Stimulated activated CD4-positive, alpha-beta T cell treated with anti-CD3 and anti-CD28 coated beads, TNF-alpha, amount 100 ng/mL, for 48 hours (primary cell): ENCODE data around the gene TMEM132E.

Experiments
- DNase-seq, 3 donors: peaks; one replicate each; pipeline ENCODE4 v3.0.0-alpha.2; 2020; ENCODE audit warnings: low read depth in 3 of 3

Gene TMEM132E

DNA sequence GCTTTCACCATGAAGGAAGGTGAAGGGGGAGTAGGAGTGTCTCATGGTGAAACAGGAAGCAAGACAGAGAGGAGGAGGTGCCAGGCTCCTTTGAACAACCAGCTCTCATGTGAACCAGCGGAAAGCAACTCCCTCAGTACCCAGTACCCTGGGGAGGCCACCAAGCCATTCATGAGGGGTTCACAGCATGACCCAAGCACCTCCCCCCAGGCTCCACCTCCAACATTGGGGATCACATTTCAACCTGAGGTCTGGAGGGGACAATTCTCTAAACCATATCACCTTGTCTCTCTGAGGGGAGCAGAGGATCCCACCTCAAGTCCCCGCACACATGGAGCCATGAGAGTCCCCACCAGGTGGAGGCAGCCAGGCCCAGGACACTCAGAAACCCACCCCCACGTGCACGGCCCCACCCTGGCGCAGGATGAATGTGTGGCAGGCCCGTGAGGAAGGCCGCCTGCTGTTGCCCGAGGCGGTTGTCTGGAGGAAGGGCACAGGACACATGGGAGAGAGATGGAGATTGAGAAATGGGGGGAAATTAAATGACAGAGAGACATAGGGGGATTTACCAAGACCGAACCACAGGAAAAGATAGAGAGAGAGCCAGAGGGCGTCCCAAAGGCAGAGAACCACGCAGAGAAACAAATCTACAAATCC, 85.9 kb downstream of the TMEM132E start:
- no peak for DNase-seq

DNA sequence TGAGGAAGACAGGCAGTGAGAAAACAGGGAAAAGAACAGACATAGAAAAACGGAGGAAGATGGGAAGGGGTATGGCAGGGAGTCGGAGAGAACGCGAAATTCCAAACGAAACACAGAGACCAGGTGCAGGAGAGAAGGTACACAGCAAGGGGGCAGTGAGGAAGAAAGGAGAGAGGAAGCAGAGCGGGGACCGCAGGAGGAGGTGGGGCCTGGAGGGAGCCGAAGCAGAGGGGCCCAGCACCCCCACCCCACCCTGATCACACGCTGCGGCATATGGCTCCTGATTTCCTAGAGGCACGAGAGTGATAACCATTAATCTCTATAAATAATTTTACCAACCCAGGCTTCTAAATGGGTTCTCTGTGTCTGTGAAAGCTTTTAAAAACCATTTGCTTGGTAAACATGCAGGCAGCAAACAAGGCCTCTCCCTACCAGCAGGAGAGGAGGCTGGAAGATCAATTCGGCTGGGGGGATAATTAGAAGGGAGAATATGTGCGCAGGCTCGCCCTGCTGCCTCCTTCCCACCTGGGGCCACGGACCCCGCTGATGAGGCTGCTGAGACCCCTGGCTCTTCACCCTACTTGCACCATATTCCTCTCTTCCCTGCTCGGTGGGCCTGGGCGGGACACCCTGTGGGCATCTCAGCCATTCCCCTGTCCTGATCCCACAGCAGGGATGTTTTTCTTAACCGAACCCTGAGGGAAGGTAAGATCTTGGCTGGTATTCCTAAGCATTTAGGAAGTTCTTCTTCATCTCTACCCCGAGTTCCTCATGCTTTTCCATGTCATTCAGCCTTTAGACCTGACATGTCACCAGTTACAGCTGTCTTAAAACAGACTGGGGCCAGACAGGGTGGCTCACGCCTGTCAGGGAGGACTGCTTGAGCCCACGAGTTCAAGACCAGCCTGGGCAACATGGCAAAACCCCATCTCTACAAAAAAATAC, 86.7 kb downstream of the TMEM132E start:
- DNase-seq, result no peak

DNA sequence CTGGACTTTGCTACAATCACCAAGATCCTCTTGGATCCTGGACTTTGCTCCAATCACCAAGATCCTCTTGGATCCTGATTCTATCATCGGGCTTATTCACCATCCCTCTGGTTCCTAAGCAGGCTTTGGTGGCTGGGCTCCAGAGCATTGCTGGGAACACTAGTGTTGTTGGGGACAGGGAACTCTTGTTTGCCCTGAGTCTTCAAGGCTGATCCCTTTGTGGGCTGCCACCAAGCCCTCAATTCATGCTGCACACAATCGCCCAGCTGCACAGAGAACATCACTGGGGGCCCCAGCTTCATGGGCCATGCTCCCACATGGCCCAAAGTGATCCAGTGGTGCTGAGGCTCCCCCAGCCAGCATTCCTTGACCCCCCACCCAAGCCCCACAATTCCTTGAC, 88.3 kb downstream of the TMEM132E start:
- no peak for DNase-seq

DNA sequence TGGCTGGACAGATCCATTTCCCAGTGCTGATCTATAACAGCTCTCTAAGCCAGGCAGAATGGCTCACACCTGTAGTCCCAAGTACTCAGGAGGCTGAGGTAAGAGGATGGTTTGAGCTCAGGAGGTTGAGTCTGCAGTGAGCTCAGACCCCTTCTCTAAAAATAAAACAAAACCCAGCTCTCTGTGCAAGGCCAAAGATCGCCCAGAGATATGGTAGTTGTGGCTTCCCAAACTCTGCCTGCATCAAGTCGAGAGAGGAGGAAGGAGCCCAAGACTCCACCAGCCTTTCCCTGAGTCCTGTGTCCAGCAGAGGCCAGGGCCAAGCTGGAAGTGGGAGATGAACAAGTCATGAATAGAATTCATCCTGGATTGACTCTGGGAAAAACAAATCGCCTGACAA, 88.8 kb downstream of the TMEM132E start:
- DNase-seq, result no peak

DNA sequence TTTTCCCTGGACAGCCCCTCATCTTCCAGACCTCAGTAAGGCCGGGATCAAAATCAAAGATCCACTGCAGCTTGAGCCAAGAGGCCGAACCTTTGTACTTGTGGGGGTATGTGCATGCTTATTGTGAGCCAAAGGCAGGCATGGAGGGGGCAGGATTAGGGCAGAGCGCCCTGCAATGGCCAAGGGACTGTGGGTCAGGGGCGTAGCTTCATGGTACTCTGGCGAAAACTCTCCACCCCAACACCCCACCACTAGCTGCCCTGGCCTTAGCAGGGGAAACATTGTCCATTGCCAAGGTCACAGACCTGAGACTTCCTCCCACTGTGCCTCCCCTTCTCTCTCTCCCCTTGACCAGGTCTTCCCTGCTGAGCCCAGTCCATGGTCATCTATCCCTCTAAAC, 90.1 kb downstream of the TMEM132E start:
- no peak for DNase-seq

DNA sequence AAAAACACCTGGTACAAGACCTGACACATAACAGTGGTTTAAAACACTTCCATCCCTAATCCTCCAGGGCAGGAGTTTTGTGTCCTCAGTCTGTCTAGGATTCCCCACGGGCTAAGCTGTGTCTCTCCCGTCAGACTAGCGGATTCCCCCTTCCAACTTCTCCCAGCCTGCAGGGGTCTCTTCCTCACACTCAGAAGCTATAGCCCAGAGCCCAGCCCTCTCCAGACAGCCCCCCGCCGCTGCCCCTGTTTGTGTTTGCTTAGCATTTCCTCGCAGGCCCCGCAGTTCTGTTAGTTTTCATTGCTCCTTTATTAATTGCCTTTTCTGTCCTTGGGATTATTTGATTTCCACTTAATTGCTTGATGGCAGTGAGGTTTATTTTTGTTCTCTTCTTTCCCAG, 91.2 kb downstream of the TMEM132E start:
- no peak for DNase-seq

DNA sequence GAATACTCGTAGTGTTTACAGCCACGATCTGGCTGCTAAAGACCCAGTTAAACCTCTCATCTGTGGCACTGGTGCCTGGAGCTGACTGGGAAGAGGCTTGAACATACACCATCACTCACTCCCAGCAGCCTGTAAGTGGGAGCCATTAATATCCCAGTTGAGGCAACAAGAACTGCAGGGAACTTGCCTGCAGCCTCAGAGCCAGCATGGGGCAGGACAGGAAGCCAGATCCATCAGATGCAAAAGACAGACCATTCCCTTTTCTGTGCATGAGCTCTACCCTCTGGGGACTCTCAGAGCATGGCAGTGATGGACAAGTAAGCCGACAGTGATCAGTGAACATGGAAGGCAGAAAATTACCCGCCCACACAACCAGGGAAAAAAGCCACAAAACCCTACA, 91.8 kb downstream of the TMEM132E start:
- no peak for DNase-seq

DNA sequence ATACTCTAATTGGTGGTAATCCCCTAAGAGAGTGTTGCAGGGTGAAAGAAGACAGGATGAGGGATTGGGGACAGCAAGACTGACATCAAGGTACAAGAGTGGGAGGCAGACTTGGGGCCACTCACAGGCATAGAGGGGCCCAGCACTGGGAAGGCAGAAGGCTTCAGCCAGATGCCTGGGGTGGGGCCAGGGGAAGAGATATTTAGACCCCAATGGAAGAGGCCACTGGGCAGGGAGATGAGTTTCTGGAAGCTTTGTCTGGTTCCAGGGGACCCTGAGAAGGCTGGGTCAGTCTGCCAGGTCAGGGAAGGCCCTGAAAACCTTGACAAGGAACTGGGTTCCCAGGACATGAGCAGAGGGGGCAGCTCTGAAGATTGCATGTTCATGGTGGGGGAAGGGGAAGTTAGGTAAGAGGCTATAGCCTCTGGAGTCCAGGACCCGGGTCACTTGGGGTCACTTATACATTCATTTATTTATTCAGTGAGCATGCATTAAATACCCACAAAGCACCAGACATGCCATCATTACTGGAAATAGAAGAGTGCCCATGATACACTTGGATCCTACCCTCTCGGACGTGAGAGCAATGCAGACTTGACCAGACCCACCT, 92.9 kb downstream of the TMEM132E start:
- no peak for DNase-seq

DNA sequence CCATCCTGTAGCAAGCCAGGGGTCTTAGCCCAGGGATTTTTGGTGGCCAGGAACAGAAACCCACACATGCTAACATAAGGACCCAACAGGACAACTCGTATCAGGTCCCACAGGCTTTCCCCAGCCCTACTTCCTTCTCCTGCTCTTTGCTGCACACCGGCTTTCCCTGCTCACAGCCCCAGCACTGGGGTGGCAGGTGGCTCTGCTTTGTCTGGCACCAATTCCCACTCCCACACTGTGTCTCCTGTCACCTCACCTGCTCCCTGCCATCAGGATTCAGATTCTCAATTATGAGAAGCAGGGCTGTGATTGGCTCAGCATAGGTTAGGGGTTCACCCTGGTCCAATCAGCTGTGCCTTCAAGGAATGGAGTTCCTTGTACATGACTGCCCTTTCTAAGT, 94.1 kb downstream of the TMEM132E start:
- DNase-seq, result no peak

DNA sequence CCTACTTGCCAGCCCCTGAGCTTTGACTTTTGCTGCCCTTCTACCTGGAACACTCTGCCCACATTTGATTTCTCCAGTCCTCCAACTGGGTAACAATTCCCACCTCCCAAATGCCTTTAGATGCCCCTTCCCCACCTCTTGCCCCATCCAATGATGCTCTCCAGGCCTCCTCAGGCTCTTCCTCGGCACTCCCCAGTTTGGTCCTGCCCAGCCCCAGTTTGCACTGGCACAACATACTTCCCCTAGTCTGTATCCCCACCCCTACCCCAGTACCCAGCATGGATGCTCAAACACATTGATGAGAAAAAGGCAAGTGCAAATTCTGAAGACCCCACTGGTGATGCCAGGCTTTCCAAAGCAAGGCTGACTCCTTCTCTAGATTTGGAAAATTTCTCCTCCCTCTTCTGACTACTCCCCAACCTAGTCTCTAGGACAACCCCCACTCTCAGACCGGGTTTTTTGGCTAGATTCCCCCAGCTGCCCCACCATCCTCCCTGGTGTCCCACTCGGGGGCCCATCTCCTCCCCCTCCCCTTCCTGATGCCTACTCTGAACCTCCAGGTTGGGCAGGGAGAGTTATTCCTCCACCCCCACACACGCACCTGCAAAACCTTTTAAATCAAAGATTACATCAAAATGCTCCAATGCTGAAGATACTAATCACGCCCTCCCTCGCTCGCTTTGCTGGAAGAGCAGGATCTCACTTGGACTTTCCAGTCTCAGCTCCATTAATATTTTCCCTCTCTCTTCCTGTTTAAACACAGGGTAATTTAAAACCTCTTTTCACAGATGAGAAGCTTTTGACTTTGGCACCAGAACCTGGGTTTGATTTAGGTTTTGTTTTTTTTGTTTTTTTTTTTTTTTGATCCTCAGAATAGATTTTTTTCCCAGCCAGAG, 94.9 kb downstream of the TMEM132E start:
- DNase-seq, result no peak

DNA sequence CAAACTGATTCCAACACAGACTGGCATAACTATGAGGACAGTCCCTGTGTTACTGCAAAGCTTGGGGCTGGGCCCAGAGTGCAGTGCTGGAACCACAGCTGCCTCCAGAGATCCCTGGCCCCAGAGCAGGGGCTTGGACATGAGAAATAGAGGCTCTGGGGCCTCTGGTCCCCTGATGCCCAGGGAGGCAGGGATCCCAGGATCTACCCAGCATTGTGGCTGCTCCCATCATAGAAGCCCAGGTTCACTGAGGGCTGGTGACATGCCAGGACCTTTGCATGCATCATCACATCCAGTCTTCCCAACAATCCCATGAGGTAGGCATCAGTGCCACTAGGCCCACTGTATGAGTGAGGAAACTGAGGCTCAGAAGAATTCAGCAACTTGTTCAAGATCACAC, 95.8 kb downstream of the TMEM132E start:
- no peak for DNase-seq

DNA sequence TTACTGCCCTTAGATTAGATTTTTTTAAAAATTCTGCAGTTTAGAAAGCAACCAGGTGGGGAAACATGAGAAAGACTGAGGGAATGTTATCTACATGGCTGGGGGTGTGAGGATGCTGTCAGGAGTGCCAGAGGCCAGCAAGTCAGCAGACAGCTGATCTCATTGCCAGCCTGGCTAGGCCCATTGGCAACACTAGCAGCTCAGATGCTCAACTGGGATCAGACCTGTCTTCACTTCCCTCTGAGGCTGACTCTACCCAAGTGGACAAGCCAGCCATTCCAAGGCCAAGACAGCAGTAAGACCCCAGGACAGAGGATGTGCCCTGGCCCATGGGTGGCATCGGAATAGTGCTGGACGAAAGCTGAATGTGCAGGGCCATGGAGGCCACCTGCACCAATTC, 96.2 kb downstream of the TMEM132E start:
- no peak for DNase-seq

DNA sequence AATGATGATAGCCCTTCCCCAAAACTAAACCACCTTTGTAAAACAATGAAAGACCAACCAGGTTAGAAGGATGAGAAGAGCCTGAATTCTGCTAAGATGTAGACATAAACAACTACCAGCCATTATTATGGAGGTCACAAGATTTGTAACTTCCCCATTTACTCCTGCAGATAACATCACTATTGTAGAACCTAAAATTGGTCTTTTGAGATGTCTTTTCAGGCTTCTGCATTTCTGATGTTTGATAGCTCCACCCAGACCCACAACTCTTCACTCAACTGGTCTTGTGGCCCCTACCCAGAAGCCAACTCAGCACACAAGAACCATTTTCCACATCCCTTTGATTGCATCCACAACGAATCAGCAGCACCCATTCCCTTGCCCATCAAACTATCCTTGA, 100.8 kb downstream of the TMEM132E start:
- DNase-seq, result no peak

DNA sequence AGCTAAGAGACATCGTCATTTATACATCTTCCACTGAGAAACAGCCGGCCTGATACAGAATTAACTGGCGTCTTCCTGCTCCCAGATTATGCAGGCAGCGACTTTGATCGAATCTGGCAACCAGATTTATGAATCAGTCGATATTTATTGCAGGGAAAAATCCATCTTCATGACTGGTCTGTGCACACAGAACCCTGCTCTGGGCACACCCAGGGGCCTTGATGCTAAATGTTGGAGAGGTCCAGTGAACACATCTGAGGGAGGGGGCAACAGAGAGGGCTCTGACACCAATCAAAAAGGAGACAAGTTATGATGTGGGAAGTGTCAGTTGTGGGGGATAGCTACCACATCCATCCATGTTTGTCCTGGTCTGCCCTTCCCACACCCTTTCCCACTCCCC, 102.9 kb downstream of the TMEM132E start:
- DNase-seq, result no peak

DNA sequence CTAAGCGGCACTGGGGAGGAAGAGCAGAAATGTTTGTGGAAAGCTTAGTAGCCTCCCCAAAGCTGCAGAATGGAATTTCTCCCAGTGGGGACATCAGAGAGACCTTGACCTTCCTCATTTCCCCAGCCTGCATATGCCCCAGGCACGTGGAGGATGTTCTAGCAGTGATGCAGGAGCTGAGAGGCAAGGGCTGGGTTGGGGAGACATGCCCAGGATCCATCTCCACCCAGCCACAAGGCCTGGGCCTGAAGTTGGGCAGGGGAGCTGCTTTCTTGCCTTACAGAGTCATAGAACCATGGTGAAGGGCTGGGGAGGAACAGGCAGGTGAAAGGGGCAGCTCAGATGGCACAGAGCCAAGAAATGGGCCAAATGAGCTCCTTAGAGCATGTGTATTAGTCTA, 104.0 kb downstream of the TMEM132E start:
- DNase-seq, result no peak
